ENCODE measurements around the gene ITPR1. TPM values are rescaled to one million over a fixed set of nuclear protein-coding genes. Genes with fewer than 3 reads are reported as not detected.

ITPR1 gene
- polyA plus RNA-seq, 2 of the 4 experiments (the other 2 are of a cell fraction): 2.8 to 9.6 TPM

DNA sequence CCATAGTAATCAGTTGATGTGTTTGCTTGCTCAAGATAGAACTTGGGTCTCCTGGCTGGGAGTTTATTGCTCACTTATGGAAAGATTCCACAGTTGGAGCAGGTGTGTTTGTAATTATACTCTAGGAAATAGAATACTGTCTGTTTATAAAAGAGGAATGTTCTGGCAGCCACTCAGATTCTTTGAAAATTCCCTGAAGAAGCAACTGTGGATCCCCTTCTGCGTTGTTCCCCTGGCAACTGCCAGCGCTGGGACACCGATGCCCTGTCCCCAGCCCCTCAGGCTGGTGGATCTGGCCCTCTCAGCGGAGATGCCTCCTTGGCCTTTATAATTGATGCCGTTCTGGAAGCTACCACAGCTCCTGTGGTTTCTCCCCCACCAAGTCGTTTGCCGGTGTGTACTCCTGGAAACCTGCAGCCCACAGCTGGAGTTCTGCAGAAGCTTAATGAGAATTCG is 225.9 kb downstream of the ITPR1 start:
- FAIRE-seq: no peak

DNA sequence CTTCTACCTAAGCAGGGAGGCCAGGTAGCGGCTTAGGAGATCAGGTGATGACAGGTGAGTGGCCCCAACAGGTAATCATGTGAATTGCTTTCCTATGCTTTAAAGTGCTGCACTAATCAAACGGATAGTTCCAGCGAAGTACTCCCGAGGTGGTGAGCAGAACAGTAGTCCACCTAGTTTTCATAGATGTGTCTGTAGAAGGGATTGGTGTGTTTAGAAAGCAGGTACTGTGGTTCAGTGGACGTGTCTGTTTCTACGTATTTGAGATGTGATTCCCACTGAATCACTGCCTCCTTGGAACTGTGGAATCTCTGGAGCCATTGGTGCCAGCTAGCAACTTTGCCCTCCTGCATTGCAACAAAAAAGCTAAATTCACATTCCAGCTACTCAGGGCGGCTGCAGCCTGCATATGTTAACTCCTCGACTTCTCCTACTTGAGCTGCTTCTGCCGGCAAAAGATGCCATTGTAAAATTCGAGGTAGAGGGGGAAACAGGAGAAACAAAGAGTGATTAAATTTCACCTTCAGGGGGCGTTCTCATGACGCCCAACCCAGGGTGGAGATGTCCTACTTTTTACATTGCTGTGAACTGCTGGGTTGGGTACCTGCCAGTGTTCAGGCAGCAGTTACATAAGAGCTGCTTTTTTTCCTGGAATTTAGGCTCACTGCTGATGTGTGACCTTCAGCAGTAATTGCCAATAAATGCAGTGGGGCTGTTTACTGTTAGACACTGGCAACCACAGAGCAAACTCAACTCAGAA is 227.3 kb downstream of the ITPR1 start:
- DNase-seq (ENCODE audit: low read depth in 1 of 2, low spot score in 1 of 2) (peak; percentile 70 to 86), ATAC-seq (peak; percentile 72 to 79), FAIRE-seq (peak; percentile 51)
- ChIA-PET POLR2A (interaction anchor here (0.6 to 2.1 kb wide), 10 partner anchors 24 to 337 kb away, joined by 3 to 47 read pairs (median 4); partner anchors contain the start of genes BHLHE40 and ITPR1), CTCF (interaction anchor here (0.6 to 14.9 kb wide), 77 partner anchors 9 to 477 kb away, joined by 3 to 602 read pairs (median 5); partner anchors contain the start of gene BHLHE40)
- Histone ChIP-seq H3K4me3 (no peak overlapping the region), H3K4me1 (peaks cover 49% of the 10 kb centered on the region), H3K4me2 (peak overlapping the region; percentile 54), H3K9me3 (no peaks in the 10 kb centered on the region), H3K27ac (peak overlapping the region; percentile 65 to 75; a peak in 5 of 6 replicates)
- WGBS (ENCODE audit: missing lambda C conversion rate): 35% methylated on average over 12 of the region's 12 CpGs
- TF ChIP-seq ZC3H11A (IDR thresholded peaks at IDR 0.05) (no peak), HOXB5 (CRISPR knock-in tag; IDR thresholded peaks at IDR 0.05) (no peak), CBX2 (IDR thresholded peaks at IDR 0.05; ENCODE audit: borderline replicate concordance, low read depth) (no peak), MAZ (IDR thresholded peaks at IDR 0.05; ENCODE audit: borderline replicate concordance, low read depth, low read length) (no peak), CEBPB (IDR thresholded peaks at IDR 0.05) (peak in 1 of 2 experiments; percentile 71; a peak in 2 of 4 replicates), FOSL2 (IDR thresholded peaks at IDR 0.05) (no peak), FOSL2 (CRISPR knock-in tag; IDR thresholded peaks at IDR 0.05) (no peak)
- TF ChIP-seq, protein P1, sequence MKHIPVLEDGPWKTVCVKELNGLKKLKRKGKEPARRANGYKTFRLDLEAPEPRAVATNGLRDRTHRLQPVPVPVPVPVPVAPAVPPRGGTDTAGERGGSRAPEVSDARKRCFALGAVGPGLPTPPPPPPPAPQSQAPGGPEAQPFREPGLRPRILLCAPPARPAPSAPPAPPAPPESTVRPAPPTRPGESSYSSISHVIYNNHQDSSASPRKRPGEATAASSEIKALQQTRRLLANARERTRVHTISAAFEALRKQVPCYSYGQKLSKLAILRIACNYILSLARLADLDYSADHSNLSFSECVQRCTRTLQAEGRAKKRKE (CRISPR knock-in tag; IDR thresholded peaks at IDR 0.05; ENCODE audit: low read depth): no peak
- TF ChIP-seq, protein P2, sequence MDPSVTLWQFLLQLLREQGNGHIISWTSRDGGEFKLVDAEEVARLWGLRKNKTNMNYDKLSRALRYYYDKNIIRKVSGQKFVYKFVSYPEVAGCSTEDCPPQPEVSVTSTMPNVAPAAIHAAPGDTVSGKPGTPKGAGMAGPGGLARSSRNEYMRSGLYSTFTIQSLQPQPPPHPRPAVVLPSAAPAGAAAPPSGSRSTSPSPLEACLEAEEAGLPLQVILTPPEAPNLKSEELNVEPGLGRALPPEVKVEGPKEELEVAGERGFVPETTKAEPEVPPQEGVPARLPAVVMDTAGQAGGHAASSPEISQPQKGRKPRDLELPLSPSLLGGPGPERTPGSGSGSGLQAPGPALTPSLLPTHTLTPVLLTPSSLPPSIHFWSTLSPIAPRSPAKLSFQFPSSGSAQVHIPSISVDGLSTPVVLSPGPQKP (IDR thresholded peaks at IDR 0.05; ENCODE audit: low read depth, low read length): no peak
- TF ChIP-seq, protein P3, sequence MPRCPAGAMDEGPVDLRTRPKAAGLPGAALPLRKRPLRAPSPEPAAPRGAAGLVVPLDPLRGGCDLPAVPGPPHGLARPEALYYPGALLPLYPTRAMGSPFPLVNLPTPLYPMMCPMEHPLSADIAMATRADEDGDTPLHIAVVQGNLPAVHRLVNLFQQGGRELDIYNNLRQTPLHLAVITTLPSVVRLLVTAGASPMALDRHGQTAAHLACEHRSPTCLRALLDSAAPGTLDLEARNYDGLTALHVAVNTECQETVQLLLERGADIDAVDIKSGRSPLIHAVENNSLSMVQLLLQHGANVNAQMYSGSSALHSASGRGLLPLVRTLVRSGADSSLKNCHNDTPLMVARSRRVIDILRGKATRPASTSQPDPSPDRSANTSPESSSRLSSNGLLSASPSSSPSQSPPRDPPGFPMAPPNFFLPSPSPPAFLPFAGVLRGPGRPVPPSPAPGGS (IDR thresholded peaks at IDR 0.05): no peak
- TF ChIP-seq, protein P4, sequence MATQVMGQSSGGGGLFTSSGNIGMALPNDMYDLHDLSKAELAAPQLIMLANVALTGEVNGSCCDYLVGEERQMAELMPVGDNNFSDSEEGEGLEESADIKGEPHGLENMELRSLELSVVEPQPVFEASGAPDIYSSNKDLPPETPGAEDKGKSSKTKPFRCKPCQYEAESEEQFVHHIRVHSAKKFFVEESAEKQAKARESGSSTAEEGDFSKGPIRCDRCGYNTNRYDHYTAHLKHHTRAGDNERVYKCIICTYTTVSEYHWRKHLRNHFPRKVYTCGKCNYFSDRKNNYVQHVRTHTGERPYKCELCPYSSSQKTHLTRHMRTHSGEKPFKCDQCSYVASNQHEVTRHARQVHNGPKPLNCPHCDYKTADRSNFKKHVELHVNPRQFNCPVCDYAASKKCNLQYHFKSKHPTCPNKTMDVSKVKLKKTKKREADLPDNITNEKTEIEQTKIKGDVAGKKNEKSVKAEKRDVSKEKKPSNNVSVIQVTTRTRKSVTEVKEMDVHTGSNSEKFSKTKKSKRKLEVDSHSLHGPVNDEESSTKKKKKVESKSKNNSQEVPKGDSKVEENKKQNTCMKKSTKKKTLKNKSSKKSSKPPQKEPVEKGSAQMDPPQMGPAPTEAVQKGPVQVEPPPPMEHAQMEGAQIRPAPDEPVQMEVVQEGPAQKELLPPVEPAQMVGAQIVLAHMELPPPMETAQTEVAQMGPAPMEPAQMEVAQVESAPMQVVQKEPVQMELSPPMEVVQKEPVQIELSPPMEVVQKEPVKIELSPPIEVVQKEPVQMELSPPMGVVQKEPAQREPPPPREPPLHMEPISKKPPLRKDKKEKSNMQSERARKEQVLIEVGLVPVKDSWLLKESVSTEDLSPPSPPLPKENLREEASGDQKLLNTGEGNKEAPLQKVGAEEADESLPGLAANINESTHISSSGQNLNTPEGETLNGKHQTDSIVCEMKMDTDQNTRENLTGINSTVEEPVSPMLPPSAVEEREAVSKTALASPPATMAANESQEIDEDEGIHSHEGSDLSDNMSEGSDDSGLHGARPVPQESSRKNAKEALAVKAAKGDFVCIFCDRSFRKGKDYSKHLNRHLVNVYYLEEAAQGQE (IDR thresholded peaks at IDR 0.05): no peak
- TF ChIP-seq, protein P5, sequence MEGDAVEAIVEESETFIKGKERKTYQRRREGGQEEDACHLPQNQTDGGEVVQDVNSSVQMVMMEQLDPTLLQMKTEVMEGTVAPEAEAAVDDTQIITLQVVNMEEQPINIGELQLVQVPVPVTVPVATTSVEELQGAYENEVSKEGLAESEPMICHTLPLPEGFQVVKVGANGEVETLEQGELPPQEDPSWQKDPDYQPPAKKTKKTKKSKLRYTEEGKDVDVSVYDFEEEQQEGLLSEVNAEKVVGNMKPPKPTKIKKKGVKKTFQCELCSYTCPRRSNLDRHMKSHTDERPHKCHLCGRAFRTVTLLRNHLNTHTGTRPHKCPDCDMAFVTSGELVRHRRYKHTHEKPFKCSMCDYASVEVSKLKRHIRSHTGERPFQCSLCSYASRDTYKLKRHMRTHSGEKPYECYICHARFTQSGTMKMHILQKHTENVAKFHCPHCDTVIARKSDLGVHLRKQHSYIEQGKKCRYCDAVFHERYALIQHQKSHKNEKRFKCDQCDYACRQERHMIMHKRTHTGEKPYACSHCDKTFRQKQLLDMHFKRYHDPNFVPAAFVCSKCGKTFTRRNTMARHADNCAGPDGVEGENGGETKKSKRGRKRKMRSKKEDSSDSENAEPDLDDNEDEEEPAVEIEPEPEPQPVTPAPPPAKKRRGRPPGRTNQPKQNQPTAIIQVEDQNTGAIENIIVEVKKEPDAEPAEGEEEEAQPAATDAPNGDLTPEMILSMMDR (IDR thresholded peaks at IDR 0.05): peak; percentile 70

More for the DNA sequence above, 225.9 kb downstream of the ITPR1 start:
- H3K4me1 ChIP-seq: peaks cover 49% of the 10 kb centered on the region
- no peak overlapping the region for H3K4me3 ChIP-seq
- H3K4me2 ChIP-seq: no peak overlapping the region
- ChIA-PET POLR2A (interaction anchor here (1.1 kb wide), 1 partner anchor 260 kb away, joined by 3 read pairs; no protein-coding TSS in a partner anchor), CTCF (interaction anchor here (1.2 to 14.9 kb wide), 11 partner anchors 14 to 340 kb away, joined by 4 to 602 read pairs (median 29); partner anchors contain the start of gene BHLHE40)
- ATAC-seq: no peak
- TF ChIP-seq HEYL (CRISPR knock-in tag; IDR thresholded peaks at IDR 0.05) (no peak), HOXB5 (CRISPR knock-in tag; IDR thresholded peaks at IDR 0.05) (no peak), NPAS2 (CRISPR knock-in tag; IDR thresholded peaks at IDR 0.05; ENCODE audit: borderline replicate concordance) (no peak), ZC3H11A (IDR thresholded peaks at IDR 0.05) (no peak), HOXA7 (CRISPR knock-in tag; IDR thresholded peaks at IDR 0.05) (no peak), JUNB (IDR thresholded peaks at IDR 0.05) (no peak), RAD21 (conservative IDR thresholded peaks at IDR 0.05 in 1 of 2, IDR thresholded peaks at IDR 0.05 in 1 of 2) (no peak), NR3C1 (IDR thresholded peaks at IDR 0.05) (no peak), POLR2A (IDR thresholded peaks at IDR 0.05; ENCODE audit: low read length) (no peak), CBX2 (IDR thresholded peaks at IDR 0.05; ENCODE audit: borderline replicate concordance, low read depth) (no peak), ZNF302 (CRISPR knock-in tag; IDR thresholded peaks at IDR 0.05) (no peak), HDAC2 (IDR thresholded peaks at IDR 0.05) (no peak), ESRRA (IDR thresholded peaks at IDR 0.05; ENCODE audit: borderline replicate concordance, low read length) (no peak)
- TF ChIP-seq, protein P6, sequence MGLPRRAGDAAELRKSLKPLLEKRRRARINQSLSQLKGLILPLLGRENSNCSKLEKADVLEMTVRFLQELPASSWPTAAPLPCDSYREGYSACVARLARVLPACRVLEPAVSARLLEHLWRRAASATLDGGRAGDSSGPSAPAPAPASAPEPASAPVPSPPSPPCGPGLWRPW (IDR thresholded peaks at IDR 0.05): no peak
- TF ChIP-seq, protein P3 (IDR thresholded peaks at IDR 0.05): no peak
- TF ChIP-seq, protein P7, sequence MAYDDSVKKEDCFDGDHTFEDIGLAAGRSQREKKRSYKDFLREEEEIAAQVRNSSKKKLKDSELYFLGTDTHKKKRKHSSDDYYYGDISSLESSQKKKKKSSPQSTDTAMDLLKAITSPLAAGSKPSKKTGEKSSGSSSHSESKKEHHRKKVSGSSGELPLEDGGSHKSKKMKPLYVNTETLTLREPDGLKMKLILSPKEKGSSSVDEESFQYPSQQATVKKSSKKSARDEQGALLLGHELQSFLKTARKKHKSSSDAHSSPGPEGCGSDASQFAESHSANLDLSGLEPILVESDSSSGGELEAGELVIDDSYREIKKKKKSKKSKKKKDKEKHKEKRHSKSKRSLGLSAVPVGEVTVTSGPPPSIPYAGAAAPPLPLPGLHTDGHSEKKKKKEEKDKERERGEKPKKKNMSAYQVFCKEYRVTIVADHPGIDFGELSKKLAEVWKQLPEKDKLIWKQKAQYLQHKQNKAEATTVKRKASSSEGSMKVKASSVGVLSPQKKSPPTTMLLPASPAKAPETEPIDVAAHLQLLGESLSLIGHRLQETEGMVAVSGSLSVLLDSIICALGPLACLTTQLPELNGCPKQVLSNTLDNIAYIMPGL (CRISPR knock-in tag; IDR thresholded peaks at IDR 0.05; ENCODE audit: borderline replicate concordance): no peak
- 87% methylated on average over 8 of the region's 8 CpGs for WGBS (ENCODE audit: missing lambda C conversion rate)
- no peaks in the 10 kb centered on the region for H3K9me3 ChIP-seq
- H3K27ac ChIP-seq: peak overlapping the region in 1 of 2 experiments; percentile 75; a peak in 2 of 6 replicates
- no peak for DNase-seq (ENCODE audit: low read depth in 1 of 2, low spot score in 1 of 2)
